ENCODE data around the gene ERP44.
"Not testable (repeated sequence)": the region's sequence is repeated elsewhere in the genome, so short reads cannot be mapped to it uniquely, and the experiment has no call there.

The ERP44 gene

GRCh38 chr9:100101608-100102007 lies 2.8 kb upstream of the ERP44 start:
- in situ Hi-C loops (cut with HindIII; ENCODE audit: low sequenced_read_pairs): no loop called here

GRCh38 chr9:100100146-100100667 lies 1.4 kb upstream of the ERP44 start:
- in situ Hi-C loops (cut with HindIII; ENCODE audit: low sequenced_read_pairs): no loop called here

GRCh38 chr9:100099722-100100042 lies 882 bp upstream of the ERP44 start:
- in situ Hi-C loops (cut with HindIII; ENCODE audit: low sequenced_read_pairs): no loop called here

- in situ Hi-C loops (cut with HindIII; ENCODE audit: low sequenced_read_pairs): no loop called here
These were observed 534 bp downstream of the ERP44 start for GRCh38 chr9:100098046-100098886.

- in situ Hi-C loops (cut with HindIII; ENCODE audit: low sequenced_read_pairs): no loop called here
These were observed 2.4 kb downstream of the ERP44 start for GRCh38 chr9:100096378-100096916.

GRCh38 chr9:100094411-100094810 lies 4.4 kb downstream of the ERP44 start:
- in situ Hi-C loops (cut with HindIII; ENCODE audit: low sequenced_read_pairs): not testable (repeated sequence)

- in situ Hi-C loops (cut with HindIII; ENCODE audit: low sequenced_read_pairs): no loop called here
These were observed 6.7 kb downstream of the ERP44 start for GRCh38 chr9:100092066-100092465.

- in situ Hi-C loops (cut with HindIII; ENCODE audit: low sequenced_read_pairs): no loop called here
These were observed 7.2 kb downstream of the ERP44 start for GRCh38 chr9:100091650-100092049.

GRCh38 chr9:100090880-100091279 lies 7.9 kb downstream of the ERP44 start:
- in situ Hi-C loops (cut with HindIII; ENCODE audit: low sequenced_read_pairs): no loop called here

GRCh38 chr9:100088202-100088601 lies 10.6 kb downstream of the ERP44 start:
- in situ Hi-C loops (cut with HindIII; ENCODE audit: low sequenced_read_pairs): no loop called here

- in situ Hi-C loops (cut with HindIII; ENCODE audit: low sequenced_read_pairs): no loop called here
These were observed 11.6 kb downstream of the ERP44 start for GRCh38 chr9:100087218-100087617.

GRCh38 chr9:100086097-100086635 lies 12.6 kb downstream of the ERP44 start:
- in situ Hi-C loops (cut with HindIII; ENCODE audit: low sequenced_read_pairs): no loop called here

- in situ Hi-C loops (cut with HindIII; ENCODE audit: low sequenced_read_pairs): no loop called here
These were observed 14.1 kb downstream of the ERP44 start for GRCh38 chr9:100084734-100085133.

- in situ Hi-C loops (cut with HindIII; ENCODE audit: low sequenced_read_pairs): no loop called here
These were observed 14.7 kb downstream of the ERP44 start for GRCh38 chr9:100084128-100084453.

GRCh38 chr9:100083448-100084127 lies 15.2 kb downstream of the ERP44 start:
- in situ Hi-C loops (cut with HindIII; ENCODE audit: low sequenced_read_pairs): no loop called here

- in situ Hi-C loops (cut with HindIII; ENCODE audit: low sequenced_read_pairs): no loop called here
These were observed 16.0 kb downstream of the ERP44 start for GRCh38 chr9:100082782-100083181.

GRCh38 chr9:100076256-100076655 lies 22.5 kb downstream of the ERP44 start:
- in situ Hi-C loops (cut with HindIII; ENCODE audit: low sequenced_read_pairs): not testable (repeated sequence)

- in situ Hi-C loops (cut with HindIII; ENCODE audit: low sequenced_read_pairs): no loop called here
These were observed 23.8 kb downstream of the ERP44 start for GRCh38 chr9:100074989-100075388.

- in situ Hi-C loops (cut with HindIII; ENCODE audit: low sequenced_read_pairs): no loop called here
These were observed 24.7 kb downstream of the ERP44 start for GRCh38 chr9:100074093-100074492.

GRCh38 chr9:100072805-100073204 lies 26.0 kb downstream of the ERP44 start:
- in situ Hi-C loops (cut with HindIII; ENCODE audit: low sequenced_read_pairs): no loop called here

GRCh38 chr9:100071271-100071670 lies 27.5 kb downstream of the ERP44 start:
- in situ Hi-C loops (cut with HindIII; ENCODE audit: low sequenced_read_pairs): no loop called here
